ENCODE data around the gene TMEM82.

DNA sequence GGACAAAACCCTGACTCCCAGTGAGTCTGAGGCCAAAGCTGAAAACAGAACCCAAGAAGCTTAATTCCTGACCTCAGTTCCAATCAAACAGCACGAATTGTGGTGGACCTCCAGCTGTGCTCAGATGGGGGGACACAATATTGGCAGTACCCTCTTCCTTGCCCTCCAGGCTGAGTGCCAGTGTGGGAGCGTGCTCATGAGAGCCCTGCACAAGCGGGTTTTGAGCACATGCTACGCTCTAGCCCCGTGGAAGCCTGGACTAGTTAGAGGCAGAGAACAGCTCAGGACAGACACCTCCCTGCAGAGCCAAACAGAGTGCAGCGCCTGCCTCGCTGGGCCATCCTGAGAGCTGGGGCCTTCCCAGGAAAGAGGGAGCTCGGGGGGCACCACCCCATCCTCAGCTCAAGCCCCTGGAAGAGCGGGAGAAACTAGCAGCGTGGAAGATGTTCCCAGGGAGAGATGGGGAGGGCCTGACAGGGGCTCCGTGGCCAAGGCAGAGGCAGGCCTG lies 9.0 kb upstream of the TMEM82 start:
- no peak for TF ChIP-seq FOXK2 (IDR thresholded peaks at IDR 0.05)
- no peak for TF ChIP-seq ELF4 (IDR thresholded peaks at IDR 0.05)
- no peak for TF ChIP-seq SUZ12 (IDR thresholded peaks at IDR 0.05)
- TF ChIP-seq HDGF (IDR thresholded peaks at IDR 0.05; ENCODE audit: borderline replicate concordance): no peak
- TF ChIP-seq FOXA1 (IDR thresholded peaks at IDR 0.05): no peak
- no peak for TF ChIP-seq TARDBP (IDR thresholded peaks at IDR 0.05)
- no peak for TF ChIP-seq SP1 (IDR thresholded peaks at IDR 0.05)
- TF ChIP-seq ARNT (IDR thresholded peaks at IDR 0.05): no peak
- TF ChIP-seq BHLHE40 (IDR thresholded peaks at IDR 0.05; ENCODE audit: borderline replicate concordance): no peak

Measured in HEK293T (cell line).